ENCODE data around the gene CELA2A. TPM values are rescaled to one million over a fixed set of nuclear protein-coding genes. Genes with fewer than 3 reads are reported as not detected.
A peak's percentile ranks its signal among the peaks of the same experiment; 100 is the strongest.

CELA2A gene
- total RNA-seq, 1 donor from 2014 or later = not detected

DNA sequence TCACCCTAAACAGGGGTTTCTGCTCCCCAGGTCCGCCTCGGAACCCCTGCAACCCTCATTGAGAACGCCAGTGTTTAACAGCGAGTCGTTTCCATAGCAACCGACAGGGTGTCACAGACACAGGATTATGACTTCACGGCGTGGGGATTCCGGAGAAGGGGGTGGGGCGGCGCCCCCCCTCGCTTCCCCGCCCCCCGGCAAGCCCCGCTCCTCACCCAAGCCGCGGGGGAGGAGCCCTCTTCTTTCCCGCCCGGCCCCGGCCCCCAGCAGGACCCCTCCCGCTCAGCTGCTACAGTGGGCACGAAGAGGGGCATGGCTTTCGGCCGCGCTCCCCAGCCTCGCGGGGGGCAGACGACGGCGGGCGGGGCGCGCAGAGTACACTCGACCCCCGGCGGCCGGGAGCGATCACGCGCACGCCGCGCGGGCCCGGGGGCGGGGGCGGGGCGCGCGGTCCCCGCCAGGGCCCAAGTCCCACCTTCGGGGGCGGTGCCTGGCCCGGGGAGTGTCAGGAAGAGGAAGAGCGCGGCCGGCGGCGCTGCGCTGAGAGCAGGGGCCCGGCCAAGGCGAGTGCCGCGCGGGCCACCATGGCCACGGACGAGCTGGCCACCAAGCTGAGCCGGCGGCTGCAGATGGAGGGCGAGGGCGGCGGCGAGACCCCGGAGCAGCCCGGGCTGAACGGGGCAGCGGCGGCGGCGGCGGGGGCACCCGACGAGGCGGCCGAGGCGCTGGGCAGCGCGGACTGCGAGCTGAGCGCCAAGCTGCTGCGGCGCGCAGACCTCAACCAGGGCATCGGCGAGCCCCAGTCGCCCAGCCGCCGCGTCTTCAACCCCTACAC is 46.9 kb upstream of the CELA2A start, which contains the start of gene EFHD2:
TSS of gene EFHD2 (plus strand) at position 501 of the 835 bp plus-strand sequence. CDS start at position 585, 84 bp downstream.
- TF ChIP-seq EZH2 (IDR thresholded peaks at IDR 0.05) (no peak), EZH2phosphoT487 (IDR thresholded peaks at IDR 0.05) (no peak)
- TF ChIP-seq, protein P1, sequence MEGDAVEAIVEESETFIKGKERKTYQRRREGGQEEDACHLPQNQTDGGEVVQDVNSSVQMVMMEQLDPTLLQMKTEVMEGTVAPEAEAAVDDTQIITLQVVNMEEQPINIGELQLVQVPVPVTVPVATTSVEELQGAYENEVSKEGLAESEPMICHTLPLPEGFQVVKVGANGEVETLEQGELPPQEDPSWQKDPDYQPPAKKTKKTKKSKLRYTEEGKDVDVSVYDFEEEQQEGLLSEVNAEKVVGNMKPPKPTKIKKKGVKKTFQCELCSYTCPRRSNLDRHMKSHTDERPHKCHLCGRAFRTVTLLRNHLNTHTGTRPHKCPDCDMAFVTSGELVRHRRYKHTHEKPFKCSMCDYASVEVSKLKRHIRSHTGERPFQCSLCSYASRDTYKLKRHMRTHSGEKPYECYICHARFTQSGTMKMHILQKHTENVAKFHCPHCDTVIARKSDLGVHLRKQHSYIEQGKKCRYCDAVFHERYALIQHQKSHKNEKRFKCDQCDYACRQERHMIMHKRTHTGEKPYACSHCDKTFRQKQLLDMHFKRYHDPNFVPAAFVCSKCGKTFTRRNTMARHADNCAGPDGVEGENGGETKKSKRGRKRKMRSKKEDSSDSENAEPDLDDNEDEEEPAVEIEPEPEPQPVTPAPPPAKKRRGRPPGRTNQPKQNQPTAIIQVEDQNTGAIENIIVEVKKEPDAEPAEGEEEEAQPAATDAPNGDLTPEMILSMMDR (IDR thresholded peaks at IDR 0.05) = no peak
- Mint-ChIP-seq H3K36me3 (no peaks in the 10 kb centered on the region), H3K27me3 (ENCODE audit: insufficient read depth, low read depth) (peaks cover 17% of the 10 kb centered on the region), H3K27ac (peak within 1 kb of the TSS; percentile 93), H3K4me1 (peaks cover 31% of the 10 kb centered on the region), H3K4me3 (peak within 1 kb of the TSS; percentile 90), H3K9me3 (no peaks in the 10 kb centered on the region)
- no peaks in the 10 kb centered on the region for H3K9me3 ChIP-seq (ENCODE audit: low read depth)
- no peaks in the 10 kb centered on the region for H3K79me2 ChIP-seq (ENCODE audit: low read depth)
- H3F3A ChIP-seq (ENCODE audit: low read depth) = peaks cover 6% of the 10 kb centered on the region
- H3K27ac ChIP-seq = no peak within 1 kb of the TSS
- H3K4me2 ChIP-seq = peak within 1 kb of the TSS; percentile 95
- H3K27me3 ChIP-seq = peaks cover 54% of the 10 kb centered on the region
- peak within 1 kb of the TSS; percentile 72 for H3K4me3 ChIP-seq
- H3K36me3 ChIP-seq = no peaks in the 10 kb centered on the region
- H3K4me1 ChIP-seq = peaks cover 11% of the 10 kb centered on the region
- H3K9ac ChIP-seq = no peak within 1 kb of the TSS
- H4K20me1 ChIP-seq (ENCODE audit: low read depth) = peaks cover 14% of the 10 kb centered on the region
- peak; percentile 93 for DNase-seq (ENCODE audit: low spot score)
- H2AFZ ChIP-seq (replicated peaks) = peak within 1 kb of the TSS; percentile 51

DNA sequence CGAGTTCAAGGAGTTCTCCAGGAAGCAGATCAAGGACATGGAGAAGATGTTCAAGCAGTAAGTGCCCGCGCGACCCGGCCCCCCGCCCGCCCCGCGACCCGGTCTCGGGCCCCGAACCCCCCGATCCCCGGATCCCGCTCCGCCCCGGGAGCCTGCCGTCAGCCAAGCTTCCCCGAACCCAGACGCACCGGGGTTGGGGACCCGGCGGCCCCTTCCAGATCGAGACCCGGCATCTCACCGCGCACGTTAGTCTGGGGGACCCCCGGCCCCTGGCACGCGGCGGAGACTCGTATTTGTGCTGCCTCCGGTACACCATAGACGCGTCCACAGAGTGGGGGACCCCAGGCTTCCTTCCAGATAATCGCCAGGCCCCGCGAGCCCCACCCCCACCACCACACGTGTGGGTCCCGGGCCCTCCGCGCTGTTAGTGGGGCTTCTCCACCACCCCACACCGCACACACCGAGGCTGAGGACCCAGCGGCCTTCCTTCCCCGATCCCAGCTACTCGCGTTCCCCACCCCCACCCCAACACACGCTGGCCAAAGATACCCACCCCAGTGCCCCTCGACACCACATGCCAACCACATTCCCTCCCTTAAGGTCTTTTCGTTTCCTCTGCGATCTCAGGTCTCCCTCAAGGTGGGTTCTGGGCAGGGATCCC is 46.2 kb upstream of the CELA2A start:
- Mint-ChIP-seq H3K4me3 (peak overlapping the region; percentile 90), H3K4me1 (peaks cover 38% of the 10 kb centered on the region), H3K27me3 (ENCODE audit: insufficient read depth, low read depth) (peaks cover 18% of the 10 kb centered on the region), H3K36me3 (peaks cover 4% of the 10 kb centered on the region), H3K27ac (no peak overlapping the region), H3K9me3 (no peaks in the 10 kb centered on the region)
- Histone ChIP-seq H3K79me2 (ENCODE audit: low read depth) (no peaks in the 10 kb centered on the region), H3K9ac (no peak overlapping the region), H3K27me3 (peaks cover 54% of the 10 kb centered on the region), H3F3A (ENCODE audit: low read depth) (peaks cover 6% of the 10 kb centered on the region), H3K4me2 (peak overlapping the region; percentile 95), H3K36me3 (no peaks in the 10 kb centered on the region), H3K4me3 (peak overlapping the region; percentile 72), H2AFZ (replicated peaks) (peak overlapping the region; percentile 51), H3K27ac (no peak overlapping the region), H4K20me1 (ENCODE audit: low read depth) (peaks cover 14% of the 10 kb centered on the region), H3K9me3 (ENCODE audit: low read depth) (no peaks in the 10 kb centered on the region), H3K4me1 (peaks cover 11% of the 10 kb centered on the region)
- no peak for TF ChIP-seq EZH2 (IDR thresholded peaks at IDR 0.05)
- no peak for TF ChIP-seq EZH2phosphoT487 (IDR thresholded peaks at IDR 0.05)
- TF ChIP-seq, protein P1 (IDR thresholded peaks at IDR 0.05) = no peak
- DNase-seq (ENCODE audit: low spot score) = peak; percentile 35

DNA sequence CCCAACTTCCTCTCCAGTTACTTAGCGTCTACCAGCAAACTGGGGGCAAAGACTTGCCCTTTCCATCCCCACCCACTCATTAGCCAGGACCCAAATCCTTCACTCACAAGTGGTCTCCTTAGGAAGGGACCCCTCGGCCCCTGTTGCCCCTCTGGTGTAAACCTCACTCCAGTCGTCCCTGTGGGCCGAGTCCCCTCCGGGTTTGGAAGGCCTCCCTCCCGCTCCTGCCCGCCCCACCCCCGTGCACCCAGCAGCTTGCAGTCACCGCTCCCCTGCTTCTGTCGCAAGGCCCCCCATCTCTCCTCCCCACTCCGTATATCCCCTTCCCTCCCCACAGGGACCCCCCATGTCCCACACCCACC is 45.7 kb upstream of the CELA2A start:
- Histone ChIP-seq H3K9me3 (ENCODE audit: low read depth) (no peaks in the 10 kb centered on the region), H3K27ac (no peak overlapping the region)
- H3K36me3 Mint-ChIP-seq = peaks cover 4% of the 10 kb centered on the region

More for the DNA sequence above, 45.7 kb upstream of the CELA2A start:
- H3K4me2 ChIP-seq = peak overlapping the region; percentile 95
- TF ChIP-seq EZH2 (IDR thresholded peaks at IDR 0.05) (no peak), EZH2phosphoT487 (IDR thresholded peaks at IDR 0.05) (no peak)
- TF ChIP-seq, protein P1 (IDR thresholded peaks at IDR 0.05) = no peak
- H3K4me1 Mint-ChIP-seq = peaks cover 38% of the 10 kb centered on the region
- H3K36me3 ChIP-seq = no peaks in the 10 kb centered on the region
- no peak for DNase-seq (ENCODE audit: low spot score)
- no peaks in the 10 kb centered on the region for H3K79me2 ChIP-seq (ENCODE audit: low read depth)
- peaks cover 18% of the 10 kb centered on the region for H3K27me3 Mint-ChIP-seq (ENCODE audit: insufficient read depth, low read depth)
- H3K4me3 ChIP-seq = peak overlapping the region; percentile 72
- peaks cover 11% of the 10 kb centered on the region for H3K4me1 ChIP-seq
- H3F3A ChIP-seq (ENCODE audit: low read depth) = peaks cover 6% of the 10 kb centered on the region
- H3K27ac Mint-ChIP-seq = no peak overlapping the region
- peak overlapping the region; percentile 90 for H3K4me3 Mint-ChIP-seq
- no peak overlapping the region for H3K9ac ChIP-seq
- H2AFZ ChIP-seq (replicated peaks) = no peak overlapping the region
- H3K9me3 Mint-ChIP-seq = no peaks in the 10 kb centered on the region
- peaks cover 54% of the 10 kb centered on the region for H3K27me3 ChIP-seq
- H4K20me1 ChIP-seq (ENCODE audit: low read depth) = peaks cover 14% of the 10 kb centered on the region

Measured in neural progenitor cell (in vitro differentiated cells).